HUES64 (cell line): ENCODE data around the gene C1S. TPM values are rescaled to one million over a fixed set of nuclear protein-coding genes. Genes with fewer than 3 reads are reported as not detected.
"Not testable (repeated sequence)": the region's sequence is repeated elsewhere in the genome, so short reads cannot be mapped to it uniquely, and the experiment has no call there.

ENCODE experiments used
- H3K27ac ChIP-seq: 2 replicates; pipeline ENCODE4 v1.7.0; 2013; ENCODE audit warnings: low read depth, low read length, inconsistent platforms
- H3K27me3 ChIP-seq: 2 replicates; pipeline ENCODE4 v1.6.1; 2013; ENCODE audit warnings: mild to moderate bottlenecking, low read length; ENCODE audit not compliant: insufficient read depth
- H3K36me3 ChIP-seq: 2 replicates; pipeline ENCODE4 v1.6.1; 2013; ENCODE audit warnings: mild to moderate bottlenecking, low read length; ENCODE audit not compliant: insufficient read depth
- H3K4me1 ChIP-seq: 2 replicates; pipeline ENCODE4 v1.6.1; 2013; ENCODE audit warnings: mild to moderate bottlenecking, low read length, moderate library complexity; ENCODE audit not compliant: insufficient read depth
- H3K4me3 ChIP-seq: 2 replicates; pipeline ENCODE4 v1.5.1; 2013; ENCODE audit warnings: mild to moderate bottlenecking, low read length, moderate library complexity
- H3K9ac ChIP-seq: 2 replicates; pipeline ENCODE4 v1.6.1; 2013; ENCODE audit warnings: mild to moderate bottlenecking, low read depth, low read length
- H3K9me3 ChIP-seq: 2 replicates; pipeline ENCODE4 v1.6.1; 2013; ENCODE audit warnings: low read depth, low read length; ENCODE audit not compliant: insufficient read depth
- WGBS: fragments of 150-250, 120-280 bp; methylation state at CpG from one replicate; pipeline ENCODE4 v1.1.7; 2013; ENCODE audit warnings: missing lambda C conversion rate; 5-methylcytosine and 5-hydroxymethylcytosine counted together
- polyA plus RNA-seq, 2 experiments: library from polyadenylated mRNA; stranded (reverse); fragments of 50-300 nt; gene quantifications; one replicate each; pipeline ENCODE4 v1.2.3, GENCODE V29; 2013

C1S gene
- 3.1 TPM for polyA plus RNA-seq (2013, experiment 1 of 2)
- polyA plus RNA-seq (2013, experiment 2 of 2): 3.5 TPM

- H3K27me3 ChIP-seq: no peaks in the 10 kb centered on the region
- H3K4me1 ChIP-seq: peaks cover 8% of the 10 kb centered on the region
- H3K9me3 ChIP-seq: no peaks in the 10 kb centered on the region
- no peak within 1 kb of the TSS for H3K27ac ChIP-seq
- WGBS: 41% methylated on average over 10 of the region's 10 CpGs
- H3K9ac ChIP-seq: peak within 1 kb of the TSS; percentile 24
- H3K36me3 ChIP-seq: no peaks in the 10 kb centered on the region
- no peak within 1 kb of the TSS for H3K4me3 ChIP-seq
Observed at GRCh38 chr12:7060353-7060954, at the start of gene C1S. C1S (plus strand) TSS chr12:7060718; CDS start chr12:7061913, 1,195 bp downstream.

DNA sequence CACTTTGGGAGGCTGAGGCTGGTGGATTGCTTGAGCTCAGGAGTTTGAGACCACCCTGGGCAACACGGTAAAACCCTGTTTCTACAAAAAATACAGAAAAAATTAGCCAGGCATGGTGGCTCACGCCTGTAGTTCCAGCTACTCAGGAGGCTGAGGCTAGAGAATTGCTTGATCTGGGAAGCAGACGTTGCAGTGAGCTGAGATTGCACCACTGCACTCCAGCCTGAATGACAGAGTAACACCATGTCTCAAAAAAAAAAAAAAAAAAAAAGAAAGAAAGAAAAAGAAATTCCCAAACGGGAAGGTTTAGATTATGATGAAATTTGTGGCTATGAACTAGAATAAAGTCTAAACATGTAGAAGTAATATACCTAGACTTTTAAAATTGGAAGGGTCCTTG lies 49.1 kb upstream of the C1S start:
- H3K27ac ChIP-seq, H3K27me3 ChIP-seq, H3K4me1 ChIP-seq, H3K4me3 ChIP-seq, H3K9ac ChIP-seq, H3K9me3 ChIP-seq: not testable (repeated sequence)
- peaks cover 34% of the 10 kb centered on the region for H3K36me3 ChIP-seq
- WGBS: 90% methylated on average over 3 of the region's 4 CpGs

GRCh38 chr12:7012024-7012607 lies 48.4 kb upstream of the C1S start:
- peaks cover 30% of the 10 kb centered on the region for H3K36me3 ChIP-seq
- 82% methylated on average over 4 of the region's 4 CpGs for WGBS

DNA sequence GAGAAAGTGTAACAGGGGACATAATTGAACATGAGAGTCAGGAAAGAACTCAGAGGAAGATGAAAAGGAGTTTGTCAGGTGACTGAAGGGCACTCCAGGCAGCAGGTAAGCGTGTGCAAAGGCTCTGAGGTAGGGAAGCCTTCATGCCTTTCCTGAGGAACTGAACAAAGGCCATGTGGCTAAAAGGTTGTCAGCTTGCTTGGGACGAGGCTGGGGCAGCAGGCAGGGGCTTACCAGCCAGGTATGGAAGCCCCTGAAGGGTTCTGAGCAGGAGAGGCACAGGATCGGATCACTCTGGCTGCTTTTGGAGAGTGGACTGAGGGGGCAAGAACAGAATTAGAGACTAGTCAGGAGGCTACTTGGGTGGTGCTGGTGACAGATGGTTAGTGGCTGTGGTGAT lies 47.4 kb upstream of the C1S start:
- Histone ChIP-seq H3K27ac (no peak overlapping the region), H3K9ac (no peak overlapping the region), H3K27me3 (no peaks in the 10 kb centered on the region), H3K4me1 (no peaks in the 10 kb centered on the region; the same call in 1 of the 2 replicates), H3K9me3 (no peaks in the 10 kb centered on the region), H3K36me3 (peaks cover 30% of the 10 kb centered on the region), H3K4me3 (no peak overlapping the region)
- WGBS: 89% methylated on average over 3 of the region's 3 CpGs

More at GRCh38 chr12:7012024-7012607, 48.4 kb upstream of the C1S start:
- no peak overlapping the region for H3K27ac ChIP-seq
- H3K4me3 ChIP-seq: no peak overlapping the region
- H3K9ac ChIP-seq: no peak overlapping the region
- no peaks in the 10 kb centered on the region; the same call in 1 of the 2 replicates for H3K4me1 ChIP-seq
- no peaks in the 10 kb centered on the region for H3K9me3 ChIP-seq
- no peaks in the 10 kb centered on the region for H3K27me3 ChIP-seq

- 90% methylated on average over 6 of the region's 6 CpGs for WGBS
Observed at GRCh38 chr12:7015555-7016370, 44.8 kb upstream of the C1S start.

DNA sequence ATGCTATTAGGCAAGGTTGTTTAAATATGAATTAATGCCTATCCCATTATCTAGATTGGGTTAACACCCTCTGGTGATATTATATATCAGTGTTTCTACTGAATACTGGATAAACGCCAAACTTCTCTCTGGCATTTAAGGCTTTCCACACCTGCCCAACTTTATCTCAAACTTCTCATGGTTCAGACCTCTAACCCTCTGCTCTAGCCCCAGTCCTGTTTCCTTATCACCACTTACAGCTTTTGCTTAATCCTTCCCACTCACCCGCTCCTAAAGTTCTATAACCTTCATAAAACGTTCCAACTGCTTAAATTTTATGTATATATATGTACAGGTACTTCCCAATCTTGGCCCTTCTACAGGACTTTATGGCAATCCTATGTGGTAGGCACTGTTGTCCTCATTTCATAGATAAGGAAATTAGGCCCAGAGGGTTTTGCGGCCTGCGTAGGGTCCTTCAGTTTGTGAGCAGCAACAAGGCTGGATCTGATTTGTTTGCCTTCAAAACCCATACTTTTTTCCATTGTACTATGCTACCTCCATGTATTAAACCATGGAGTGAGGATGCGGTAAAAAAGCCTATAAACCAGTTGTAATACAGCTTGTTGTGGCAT lies 43.5 kb upstream of the C1S start:
- WGBS: 82% methylated on average over 5 of the region's 6 CpGs
- Histone ChIP-seq H3K9ac (no peak overlapping the region), H3K27me3 (no peaks in the 10 kb centered on the region), H3K4me1 (peaks cover 6% of the 10 kb centered on the region), H3K36me3 (peaks cover 16% of the 10 kb centered on the region), H3K9me3 (no peaks in the 10 kb centered on the region), H3K27ac (no peak overlapping the region), H3K4me3 (peak overlapping the region; percentile 80)

More at GRCh38 chr12:7015555-7016370, 44.8 kb upstream of the C1S start:
- H3K4me3 ChIP-seq: no peak overlapping the region
- H3K27me3 ChIP-seq: no peaks in the 10 kb centered on the region
- no peak overlapping the region for H3K27ac ChIP-seq
- H3K36me3 ChIP-seq: peaks cover 18% of the 10 kb centered on the region
- H3K9ac ChIP-seq: no peak overlapping the region
- no peaks in the 10 kb centered on the region for H3K9me3 ChIP-seq
- peaks cover 6% of the 10 kb centered on the region for H3K4me1 ChIP-seq

GRCh38 chr12:7017870-7018349 lies 42.6 kb upstream of the C1S start:
- 3% methylated on average over 25 of the region's 25 CpGs for WGBS
- H3K27ac ChIP-seq: peak overlapping the region; percentile 97
- H3K27me3 ChIP-seq: no peaks in the 10 kb centered on the region
- peak overlapping the region; percentile 74 for H3K9ac ChIP-seq
- no peaks in the 10 kb centered on the region for H3K9me3 ChIP-seq
- peaks cover 6% of the 10 kb centered on the region for H3K4me1 ChIP-seq
- peaks cover 8% of the 10 kb centered on the region for H3K36me3 ChIP-seq
- peak overlapping the region; percentile 80 for H3K4me3 ChIP-seq

DNA sequence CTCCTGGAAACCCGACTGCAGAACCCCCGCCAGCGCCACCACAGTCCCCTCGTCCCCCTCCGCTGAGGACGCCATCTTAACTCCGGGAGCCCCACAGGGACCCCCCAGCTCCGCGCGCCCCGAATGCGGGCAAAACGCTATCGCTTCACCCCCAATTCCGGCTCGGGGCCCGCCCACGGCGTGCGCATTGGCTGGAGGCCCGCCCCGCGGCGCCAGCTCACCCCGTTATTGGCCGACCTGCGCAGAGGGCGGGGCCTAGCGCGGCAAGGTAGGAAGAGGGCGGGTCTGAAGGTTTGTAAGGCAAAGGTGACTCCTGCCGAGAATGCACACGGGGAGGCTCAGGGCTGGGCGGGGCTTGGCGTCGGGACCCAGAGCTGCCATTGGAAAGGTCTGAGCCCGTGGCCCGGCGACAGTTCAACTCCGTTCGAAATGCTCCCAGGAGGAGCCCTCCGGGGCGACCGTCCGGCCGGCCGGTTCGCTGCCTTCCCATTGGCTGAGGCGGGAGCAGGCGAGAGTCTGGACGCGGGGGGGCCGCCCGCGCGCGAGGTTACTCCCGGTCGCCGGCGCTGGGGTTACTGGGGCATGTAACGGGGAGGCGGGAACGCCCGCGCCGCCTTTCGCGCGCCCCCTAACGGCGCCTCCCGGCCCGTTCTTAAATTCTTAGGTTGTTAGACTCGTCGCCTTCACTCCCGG lies 42.0 kb upstream of the C1S start, which contains the start of gene LPCAT3:
TSS of gene LPCAT3 (minus strand) at position 127 of the 693 bp plus-strand sequence. CDS start at position 75, 52 bp downstream.
- no peaks in the 10 kb centered on the region for H3K9me3 ChIP-seq
- H3K36me3 ChIP-seq: peaks cover 6% of the 10 kb centered on the region
- peak within 1 kb of the TSS; percentile 97 for H3K27ac ChIP-seq
- peak within 1 kb of the TSS; percentile 74 for H3K9ac ChIP-seq
- H3K4me3 ChIP-seq: peak within 1 kb of the TSS; percentile 80
- H3K4me1 ChIP-seq: peaks cover 6% of the 10 kb centered on the region
- under 1% methylated on average over 77 of the region's 77 CpGs for WGBS
- no peaks in the 10 kb centered on the region for H3K27me3 ChIP-seq

GRCh38 chr12:7019043-7019569 lies 41.4 kb upstream of the C1S start:
- H3K27me3 ChIP-seq: no peaks in the 10 kb centered on the region
- H3K4me1 ChIP-seq: peaks cover 6% of the 10 kb centered on the region
- peak overlapping the region; percentile 23; the same call in 1 of the 2 replicates for H3K9ac ChIP-seq
- whole genome bisulfite sequencing: 10% methylated on average over 5 of the region's 6 CpGs
- H3K4me3 ChIP-seq: peak overlapping the region; percentile 80
- no peaks in the 10 kb centered on the region for H3K9me3 ChIP-seq
- peak overlapping the region; percentile 97; the same call in 1 of the 2 replicates for H3K27ac ChIP-seq
- H3K36me3 ChIP-seq: peaks cover 1% of the 10 kb centered on the region

GRCh38 chr12:7021956-7022355 lies 38.6 kb upstream of the C1S start:
- H3K9ac ChIP-seq: no peak overlapping the region
- no peaks in the 10 kb centered on the region for H3K36me3 ChIP-seq
- H3K27me3 ChIP-seq: no peaks in the 10 kb centered on the region
- no peak overlapping the region for H3K4me3 ChIP-seq
- H3K9me3 ChIP-seq: no peaks in the 10 kb centered on the region
- no peak overlapping the region for H3K27ac ChIP-seq
- WGBS: 88% methylated on average over 5 of the region's 5 CpGs
- H3K4me1 ChIP-seq: peaks cover 6% of the 10 kb centered on the region
